Thyroid gland (tissue), 4 donors: ENCODE data around the gene AGK. TPM values are rescaled to one million over a fixed set of nuclear protein-coding genes. Genes with fewer than 3 reads are reported as not detected.

Experiments
- DNase-seq, 2 donors: peaks; one replicate each; pipeline ENCODE4 v3.0.0-alpha.2; 2019
- H3K27ac ChIP-seq, 3 donors: fragments of 200-600 bp; sonication (generic); 1 replicate in 2 of 3; 2 replicates in 1 of 3; pipeline ENCODE4 v1.5.1; 2016 to 2019; ENCODE audit warnings: mild to moderate bottlenecking in 1 of 3, moderate library complexity in 1 of 3
- H3K27me3 ChIP-seq: fragments of 200-600 bp; sonication (generic); one replicate; pipeline ENCODE4 v1.5.1; 2019
- H3K36me3 ChIP-seq, 2 donors: fragments of 200-600 bp; sonication (generic); one replicate each; pipeline ENCODE4 v1.5.1; 2016 to 2019
- H3K4me1 ChIP-seq, 2 donors: fragments of 200-600 bp; sonication (generic); one replicate each; pipeline ENCODE4 v1.5.1; 2017 to 2019
- H3K4me3 ChIP-seq, 3 donors: fragments of 200-600 bp; sonication (generic); replicated peaks in 1 of 3; 1 replicate in 2 of 3; 2 replicates in 1 of 3; pipeline ENCODE4 v1.5.1; 2016; ENCODE audit warnings: mild to moderate bottlenecking in 1 of 3
- H3K9me3 ChIP-seq: fragments of 200-600 bp; sonication (generic); one replicate; pipeline ENCODE4 v1.5.1; 2017
- CTCF ChIP-seq, 6 experiments: fragments of 200-600 bp in 3 of 6; fragments of 450-650 bp in 3 of 6; sonication (generic) in 3 of 6; IDR thresholded peaks; one replicate each; pipeline ENCODE4 v1.5.1; 2016 to 2019; ENCODE audit warnings: antibody characterized with exemption in 6 of 6, mild to moderate bottlenecking in 2 of 6, inconsistent platforms in 1 of 6, moderate library complexity in 1 of 6
- POLR2A ChIP-seq, 2 donors: fragments of 450-650 bp; IDR thresholded peaks; one replicate each; pipeline ENCODE4 v1.6.1; 2017; ENCODE audit warnings: antibody characterized with exemption in 2 of 2, mild to moderate bottlenecking in 2 of 2, moderate library complexity in 1 of 2
- WGBS, 2 donors: methylation state at CpG; one replicate each; pipeline ENCODE4 v1.1.5; 2017; 5-methylcytosine and 5-hydroxymethylcytosine counted together
- intact Hi-C: fragments of 100-400 bp; cut with DNase I; formaldehyde crosslinking; loops from one replicate; pipeline ENCODE4 v1.15.1; 2023
- total RNA-seq, 4 donors: library from RNA; depleted of rRNA; stranded (reverse); fragments of >200 nt; gene quantifications; one replicate each; pipeline ENCODE4 v1.2.3, GENCODE V29; 2016

AGK gene
- total RNA-seq, 4 donors from 2014 or later = 28.2 to 36.7 (median 32.2) TPM

GRCh38 chr7:141665208-141666035 is 114.2 kb downstream of the AGK start:
- DNase-seq = no peak
- H3K36me3 ChIP-seq = peaks cover 7 to 12% of the 10 kb centered on the region in 2 donors

DNA sequence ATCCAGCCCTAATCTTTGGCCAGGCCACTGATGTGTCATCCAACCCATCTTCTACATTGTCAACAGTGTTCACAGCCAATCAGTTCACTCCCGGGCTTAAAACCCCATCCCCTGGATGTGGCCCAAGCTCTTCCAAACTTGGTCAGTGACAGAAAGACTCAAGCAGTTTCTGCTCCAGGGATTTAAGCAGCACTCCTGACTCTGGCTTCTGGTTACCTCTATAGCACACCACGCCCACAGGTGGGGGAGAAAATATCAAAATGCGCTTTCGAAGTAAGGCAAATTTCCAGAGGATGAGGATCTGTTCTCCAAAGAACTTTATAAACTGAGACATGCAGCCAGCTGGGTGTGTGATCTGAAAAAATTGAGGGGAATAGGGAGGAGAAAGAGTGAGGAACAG is 114.9 kb downstream of the AGK start:
- TF ChIP-seq CTCF (IDR thresholded peaks at IDR 0.05) (no peak), POLR2A (IDR thresholded peaks at IDR 0.05) (no peak)
- peaks cover 35 to 57% of the 10 kb centered on the region in 2 donors for H3K4me1 ChIP-seq
- no peaks in the 10 kb centered on the region for H3K9me3 ChIP-seq
- DNase-seq = peak; percentile 74 to 76
- intact Hi-C loops = loop anchor here (5.0 kb wide), 1 partner anchor 36 kb away; the partner anchor contains the start of gene DENND11
- 26 to 37% methylated on average over 4 of the region's 4 CpGs for WGBS, 2 donors
- H3K36me3 ChIP-seq = peaks cover 7 to 11% of the 10 kb centered on the region in 2 donors
- no peak overlapping the region for H3K4me3 ChIP-seq
- H3K27me3 ChIP-seq = no peaks in the 10 kb centered on the region
- peak overlapping the region; percentile 4 to 55 (median 23) for H3K27ac ChIP-seq

More at GRCh38 chr7:141665208-141666035, 114.2 kb downstream of the AGK start:
- intact Hi-C loops = loop anchor here (5.0 kb wide), 1 partner anchor 37 kb away; the partner anchor contains the start of gene DENND11
- H3K4me1 ChIP-seq = peaks cover 35 to 57% of the 10 kb centered on the region in 2 donors
- WGBS, 2 donors = 91 to 94% methylated on average over 16 to 18 of the region's 18 CpGs
- no peak overlapping the region for H3K4me3 ChIP-seq
- H3K27me3 ChIP-seq = no peaks in the 10 kb centered on the region
- peak overlapping the region; percentile 23 to 89 (median 55) for H3K27ac ChIP-seq
- TF ChIP-seq CTCF (IDR thresholded peaks at IDR 0.05) = no peak
- TF ChIP-seq POLR2A (IDR thresholded peaks at IDR 0.05) = no peak
- H3K9me3 ChIP-seq = no peaks in the 10 kb centered on the region

DNA sequence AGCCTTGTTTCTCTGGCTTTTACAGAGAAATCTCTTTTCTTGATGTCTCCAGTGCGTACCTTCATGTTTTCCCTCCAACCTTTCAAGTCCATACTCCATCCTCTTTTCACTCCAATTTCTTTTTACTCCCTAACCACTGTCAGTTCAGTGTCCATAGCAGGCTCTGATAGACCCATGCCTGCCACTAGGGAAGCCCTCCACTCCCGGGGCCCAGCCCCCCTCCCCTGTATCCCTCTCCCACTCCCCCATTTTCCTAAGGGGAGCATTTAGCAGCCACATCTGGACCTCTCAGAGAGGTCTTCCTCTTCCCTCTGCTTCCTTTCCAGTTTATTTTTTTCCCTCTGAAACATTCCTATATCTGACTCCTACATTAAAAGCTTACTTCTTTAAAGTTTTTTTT is 117.6 kb downstream of the AGK start:
- TF ChIP-seq POLR2A (IDR thresholded peaks at IDR 0.05) (no peak), CTCF (IDR thresholded peaks at IDR 0.05) (no peak)
- intact Hi-C loops = loop anchor here (5.0 kb wide), 1 partner anchor 33 kb away; the partner anchor contains the start of gene DENND11
- WGBS, 2 donors = 78 to 92% methylated on average over 2 of the region's 2 CpGs
- H3K36me3 ChIP-seq = peaks cover 6 to 7% of the 10 kb centered on the region in 2 donors
- no peaks in the 10 kb centered on the region for H3K27me3 ChIP-seq
- no peaks in the 10 kb centered on the region for H3K9me3 ChIP-seq
- DNase-seq = no peak
- H3K4me1 ChIP-seq = peaks cover 15 to 34% of the 10 kb centered on the region in 2 donors
- H3K4me3 ChIP-seq = no peak overlapping the region
- H3K27ac ChIP-seq = no peak overlapping the region

GRCh38 chr7:141671705-141672496 is 120.7 kb downstream of the AGK start:
- Histone ChIP-seq H3K4me1 (peaks cover 5 to 17% of the 10 kb centered on the region in 2 donors), H3K27me3 (no peaks in the 10 kb centered on the region), H3K9me3 (no peaks in the 10 kb centered on the region), H3K4me3 (no peak overlapping the region), H3K27ac (no peak overlapping the region), H3K36me3 (no peaks in the 10 kb centered on the region)
- DNase-seq = no peak
- intact Hi-C loops = no loop called here
- 90 to 93% methylated on average over 7 of the region's 7 CpGs for WGBS, 2 donors
- no peak for TF ChIP-seq POLR2A (IDR thresholded peaks at IDR 0.05)
- TF ChIP-seq CTCF (IDR thresholded peaks at IDR 0.05) = no peak
